Measurements from ENCODE around the gene CBL. TPM values are rescaled to one million over a fixed set of nuclear protein-coding genes. Genes with fewer than 3 reads are reported as not detected.

CBL gene
- total RNA-seq, 2 experiments from 2014 or later, result 19.2 to 59.1 TPM

DNA sequence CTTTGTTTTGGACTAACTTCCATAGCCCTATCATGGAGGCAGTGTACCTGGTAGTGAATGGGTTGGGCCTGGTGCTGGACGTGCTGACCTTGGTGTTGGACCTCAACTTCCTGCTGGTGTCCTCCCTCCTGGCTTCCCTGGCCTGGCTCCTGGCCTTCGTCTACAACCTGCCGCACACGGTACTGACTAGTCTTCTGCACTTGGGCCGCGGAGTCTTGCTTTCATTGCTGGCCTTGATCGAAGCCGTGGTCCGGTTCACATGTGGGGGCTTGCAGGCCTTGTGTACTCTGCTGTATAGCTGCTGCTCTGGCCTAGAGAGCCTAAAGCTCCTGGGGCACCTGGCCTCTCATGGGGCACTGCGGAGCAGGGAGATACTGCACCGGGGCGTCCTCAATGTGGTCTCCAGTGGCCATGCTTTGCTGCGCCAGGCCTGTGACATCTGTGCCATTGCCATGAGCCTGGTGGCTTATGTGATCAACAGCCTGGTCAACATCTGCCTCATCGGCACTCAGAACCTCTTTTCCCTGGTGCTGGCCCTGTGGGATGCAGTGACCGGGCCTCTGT is 129.0 kb downstream of the CBL start:
- Histone ChIP-seq H3K4me2 (ENCODE audit: low read length) (peak overlapping the region; percentile 91), H3K9me2 (ENCODE audit: insufficient read depth, low read length) (no peaks in the 10 kb centered on the region), H2AFZ (ENCODE audit: low read length) (no peak overlapping the region), H3K27ac (ENCODE audit: low read depth, low read length, poor library complexity, severe bottlenecking) (peak overlapping the region; percentile 46), H3K79me2 (ENCODE audit: insufficient read depth, low read depth, low read length) (peaks cover 10% of the 10 kb centered on the region; the same call in 1 of the 2 replicates), H4K20me1 (ENCODE audit: insufficient read depth, low read length) (no peaks in the 10 kb centered on the region), H3K36me3 (ENCODE audit: insufficient read depth, low read length) (peaks cover 6% of the 10 kb centered on the region; the same call in 1 of the 2 replicates), H3K4me1 (ENCODE audit: insufficient read depth, low read length, poor library complexity, severe bottlenecking) (peaks cover 40% of the 10 kb centered on the region), H3K9me3 (ENCODE audit: low read length) (no peaks in the 10 kb centered on the region), H3K4me3 (ENCODE audit: low read depth, low read length, poor library complexity, severe bottlenecking) (peak overlapping the region; percentile 81)
- TF ChIP-seq, protein P1, sequence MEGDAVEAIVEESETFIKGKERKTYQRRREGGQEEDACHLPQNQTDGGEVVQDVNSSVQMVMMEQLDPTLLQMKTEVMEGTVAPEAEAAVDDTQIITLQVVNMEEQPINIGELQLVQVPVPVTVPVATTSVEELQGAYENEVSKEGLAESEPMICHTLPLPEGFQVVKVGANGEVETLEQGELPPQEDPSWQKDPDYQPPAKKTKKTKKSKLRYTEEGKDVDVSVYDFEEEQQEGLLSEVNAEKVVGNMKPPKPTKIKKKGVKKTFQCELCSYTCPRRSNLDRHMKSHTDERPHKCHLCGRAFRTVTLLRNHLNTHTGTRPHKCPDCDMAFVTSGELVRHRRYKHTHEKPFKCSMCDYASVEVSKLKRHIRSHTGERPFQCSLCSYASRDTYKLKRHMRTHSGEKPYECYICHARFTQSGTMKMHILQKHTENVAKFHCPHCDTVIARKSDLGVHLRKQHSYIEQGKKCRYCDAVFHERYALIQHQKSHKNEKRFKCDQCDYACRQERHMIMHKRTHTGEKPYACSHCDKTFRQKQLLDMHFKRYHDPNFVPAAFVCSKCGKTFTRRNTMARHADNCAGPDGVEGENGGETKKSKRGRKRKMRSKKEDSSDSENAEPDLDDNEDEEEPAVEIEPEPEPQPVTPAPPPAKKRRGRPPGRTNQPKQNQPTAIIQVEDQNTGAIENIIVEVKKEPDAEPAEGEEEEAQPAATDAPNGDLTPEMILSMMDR (conservative IDR thresholded peaks at IDR 0.05; ENCODE audit: low read length), result no peak
- no peak for TF ChIP-seq EZH2phosphoT487 (IDR thresholded peaks at IDR 0.05; ENCODE audit: borderline replicate concordance, low read depth, low read length)
- no peak for DNase-seq (ENCODE audit: low spot score)
- CTCF ChIA-PET (ENCODE audit: unreplicated experiment), result interaction anchor here (1.0 kb wide), 1 partner anchor 12 kb away, joined by 4 read pairs; no protein-coding TSS in a partner anchor
- POLR2A ChIA-PET, result interaction anchor here (0.8 to 1.8 kb wide), 4 partner anchors 10 to 29 kb away, joined by 3 to 4 read pairs (median 3); no protein-coding TSS in a partner anchor
- BruUV-seq (replicated peaks), result no TSS peak
- intact Hi-C loops (cut with micrococcal nuclease; ENCODE audit: unreplicated experiment), result loop anchor here (5.0 kb wide), 1 partner anchor 137 kb away; no protein-coding TSS in a partner anchor

GRCh38 chr11:119335655-119336543 is 129.8 kb downstream of the CBL start:
- TF ChIP-seq, protein P1 (conservative IDR thresholded peaks at IDR 0.05; ENCODE audit: low read length), result no peak
- TF ChIP-seq EZH2phosphoT487 (IDR thresholded peaks at IDR 0.05; ENCODE audit: borderline replicate concordance, low read depth, low read length), result no peak
- peaks cover 6% of the 10 kb centered on the region; the same call in 1 of the 2 replicates for H3K36me3 ChIP-seq (ENCODE audit: insufficient read depth, low read length)
- H2AFZ ChIP-seq (ENCODE audit: low read length), result no peak overlapping the region
- POLR2A ChIA-PET, result interaction anchor here (0.8 kb wide), 1 partner anchor 10 kb away, joined by 3 read pairs; no protein-coding TSS in a partner anchor
- H3K9me3 ChIP-seq (ENCODE audit: low read length), result no peaks in the 10 kb centered on the region
- peaks cover 40% of the 10 kb centered on the region for H3K4me1 ChIP-seq (ENCODE audit: insufficient read depth, low read length, poor library complexity, severe bottlenecking)
- DNase-seq (ENCODE audit: low spot score), result no peak
- peak overlapping the region; percentile 81 for H3K4me3 ChIP-seq (ENCODE audit: low read depth, low read length, poor library complexity, severe bottlenecking)
- no peaks in the 10 kb centered on the region for H4K20me1 ChIP-seq (ENCODE audit: insufficient read depth, low read length)
- CTCF ChIA-PET (ENCODE audit: unreplicated experiment), result no interaction called here
- intact Hi-C loops (cut with micrococcal nuclease; ENCODE audit: unreplicated experiment), result loop anchor here (5.0 kb wide), 1 partner anchor 136 kb away; no protein-coding TSS in a partner anchor
- H3K79me2 ChIP-seq (ENCODE audit: insufficient read depth, low read depth, low read length), result peaks cover 10% of the 10 kb centered on the region; the same call in 1 of the 2 replicates
- no peak overlapping the region for H3K27ac ChIP-seq (ENCODE audit: low read depth, low read length, poor library complexity, severe bottlenecking)
- BruUV-seq (replicated peaks), result no TSS peak
- H3K9me2 ChIP-seq (ENCODE audit: insufficient read depth, low read length), result no peaks in the 10 kb centered on the region
- peak overlapping the region; percentile 91 for H3K4me2 ChIP-seq (ENCODE audit: low read length)
